HG03378 (cell line): Measurements from ENCODE around the gene SRRM2.

Experiments
- ATAC-seq: cut with Tn5 transposase; IDR thresholded peaks from one replicate; pipeline ENCODE4 v1.9.1; 2021; ENCODE audit warnings: mild to moderate bottlenecking, moderate library complexity; ENCODE audit not compliant: unreplicated experiment

Gene SRRM2

GRCh38 chr16:2737895-2738418 is 14.5 kb upstream of the SRRM2 start:
- ATAC-seq: no peak

GRCh38 chr16:2738615-2739014 is 13.8 kb upstream of the SRRM2 start:
- ATAC-seq: no peak

GRCh38 chr16:2739625-2740430 is 12.6 kb upstream of the SRRM2 start:
- no peak for ATAC-seq

GRCh38 chr16:2740476-2740875 is 12.0 kb upstream of the SRRM2 start:
- ATAC-seq: no peak

- ATAC-seq: no peak
These were observed 11.3 kb upstream of the SRRM2 start for GRCh38 chr16:2741168-2741567.

GRCh38 chr16:2742323-2743006 is 10.0 kb upstream of the SRRM2 start:
- no peak for ATAC-seq

- no peak for ATAC-seq
These were observed 9.2 kb upstream of the SRRM2 start for GRCh38 chr16:2743007-2743810.

GRCh38 chr16:2744711-2745110 is 7.7 kb upstream of the SRRM2 start:
- ATAC-seq: no peak

- ATAC-seq: no peak
These were observed 7.1 kb upstream of the SRRM2 start for GRCh38 chr16:2745116-2745890.

- no peak for ATAC-seq
These were observed 6.5 kb upstream of the SRRM2 start for GRCh38 chr16:2745961-2746360.

GRCh38 chr16:2748757-2749455 is 3.5 kb upstream of the SRRM2 start:
- ATAC-seq: no peak

- no peak for ATAC-seq
These were observed 3.0 kb upstream of the SRRM2 start for GRCh38 chr16:2749476-2749875.

- no peak for ATAC-seq
These were observed 2.5 kb upstream of the SRRM2 start for GRCh38 chr16:2749936-2750335.

GRCh38 chr16:2751577-2752034 is 832 bp upstream of the SRRM2 start:
- peak; percentile 31 for ATAC-seq

GRCh38 chr16:2752850-2753732 is 653 bp downstream of the SRRM2 start:
- no peak for ATAC-seq

GRCh38 chr16:2753733-2754020 is 1.2 kb downstream of the SRRM2 start:
- ATAC-seq: no peak

GRCh38 chr16:2755158-2755557 is 2.7 kb downstream of the SRRM2 start:
- no peak for ATAC-seq

GRCh38 chr16:2756288-2757015 is 4.0 kb downstream of the SRRM2 start:
- no peak for ATAC-seq
